HEK293 (cell line): Measurements from ENCODE around the gene KATNA1.

ENCODE experiments used
- EGR2 ChIP-seq: fragments of 450-650 bp; formaldehyde crosslinking; IDR thresholded peaks from 2 replicates; pipeline ENCODE4 v1.5.1; 2016; ENCODE audit warnings: low read depth, missing biosample characterization, missing genetic modification characterization
- KLF1 ChIP-seq: fragments of 450-650 bp; formaldehyde crosslinking; IDR thresholded peaks from 2 replicates; pipeline ENCODE4 v1.5.1; 2016; ENCODE audit warnings: missing biosample characterization, missing genetic modification characterization
- SCRT1 ChIP-seq: fragments of 450-650 bp; formaldehyde crosslinking; IDR thresholded peaks from 2 replicates; pipeline ENCODE4 v1.5.1; 2016; ENCODE audit warnings: missing biosample characterization, missing genetic modification characterization, borderline replicate concordance
- TCF7L2 ChIP-seq: IDR thresholded peaks from 2 replicates; pipeline ENCODE4 v1.6.1; 2011; ENCODE audit warnings: low read depth, mild to moderate bottlenecking, inconsistent platforms, low read length, moderate library complexity, borderline replicate concordance
- ZBTB48 ChIP-seq: fragments of 450-650 bp; formaldehyde crosslinking; IDR thresholded peaks from 2 replicates; pipeline ENCODE4 v1.5.1; 2016; ENCODE audit warnings: missing biosample characterization, missing genetic modification characterization
- ZFP69B ChIP-seq: fragments of 450-650 bp; formaldehyde crosslinking; IDR thresholded peaks from 2 replicates; pipeline ENCODE4 v1.5.1; 2016; ENCODE audit warnings: missing biosample characterization, missing genetic modification characterization
- ZNF112 ChIP-seq: fragments of 450-650 bp; formaldehyde crosslinking; IDR thresholded peaks from 2 replicates; pipeline ENCODE4 v1.5.0; 2017; ENCODE audit warnings: missing biosample characterization, missing genetic modification characterization
- ZNF114 ChIP-seq: fragments of 450-650 bp; formaldehyde crosslinking; IDR thresholded peaks from 2 replicates; pipeline ENCODE4 v1.5.0; 2017; ENCODE audit warnings: missing biosample characterization, missing genetic modification characterization
- ZNF133 ChIP-seq: fragments of 450-650 bp; formaldehyde crosslinking; IDR thresholded peaks from 2 replicates; pipeline ENCODE4 v1.5.1; 2016; ENCODE audit warnings: missing biosample characterization, missing genetic modification characterization
- ZNF146 ChIP-seq: fragments of 450-650 bp; formaldehyde crosslinking; IDR thresholded peaks from 2 replicates; pipeline ENCODE4 v1.5.1; 2016; ENCODE audit warnings: missing biosample characterization, missing genetic modification characterization
- ZNF211 ChIP-seq: fragments of 450-650 bp; formaldehyde crosslinking; IDR thresholded peaks from 2 replicates; pipeline ENCODE4 v1.5.1; 2016; ENCODE audit warnings: low read depth, missing biosample characterization, missing genetic modification characterization
- ZNF24 ChIP-seq: fragments of 450-650 bp; formaldehyde crosslinking; IDR thresholded peaks from 2 replicates; pipeline ENCODE4 v1.5.1; 2016; ENCODE audit warnings: missing biosample characterization, missing genetic modification characterization
- ZNF274 ChIP-seq, 2 experiments: fragments of 200-500 bp in 1 of 2; fragments of 450-650 bp in 1 of 2; sonication (Bioruptor generic) in 1 of 2; formaldehyde crosslinking in 1 of 2; IDR thresholded peaks; 2 replicates each; pipeline versions ENCODE4 v1.5.1 to v1.6.1; 2014 to 2016; ENCODE audit warnings: borderline replicate concordance in 1 of 2, inconsistent platforms in 1 of 2, low read length in 1 of 2, missing biosample characterization in 1 of 2, missing genetic modification characterization in 1 of 2
- ZNF292 ChIP-seq: fragments of 450-650 bp; formaldehyde crosslinking; IDR thresholded peaks from 2 replicates; pipeline ENCODE4 v1.5.1; 2016; ENCODE audit warnings: low read depth, missing biosample characterization, missing genetic modification characterization, borderline replicate concordance
- ZNF311 ChIP-seq: fragments of 450-650 bp; formaldehyde crosslinking; IDR thresholded peaks from 2 replicates; pipeline ENCODE4 v1.5.1; 2017; ENCODE audit warnings: missing biosample characterization, missing genetic modification characterization, borderline replicate concordance
- ZNF404 ChIP-seq: fragments of 450-650 bp; formaldehyde crosslinking; IDR thresholded peaks from 2 replicates; pipeline ENCODE4 v1.5.1; 2017; ENCODE audit warnings: missing biosample characterization, missing genetic modification characterization
- ZNF521 ChIP-seq: fragments of 450-650 bp; formaldehyde crosslinking; IDR thresholded peaks from 2 replicates; pipeline ENCODE4 v1.5.1; 2017; ENCODE audit warnings: missing biosample characterization, mild to moderate bottlenecking, missing genetic modification characterization
- ZNF558 ChIP-seq: fragments of 450-650 bp; formaldehyde crosslinking; IDR thresholded peaks from 2 replicates; pipeline ENCODE4 v1.5.1; 2016; ENCODE audit warnings: missing biosample characterization, missing genetic modification characterization
- ZNF571 ChIP-seq: fragments of 450-650 bp; formaldehyde crosslinking; IDR thresholded peaks from 2 replicates; pipeline ENCODE4 v1.5.0; 2017; ENCODE audit warnings: missing biosample characterization, missing genetic modification characterization
- ZNF621 ChIP-seq: fragments of 450-650 bp; formaldehyde crosslinking; IDR thresholded peaks from 2 replicates; pipeline ENCODE4 v1.5.1; 2017; ENCODE audit warnings: missing biosample characterization, missing genetic modification characterization
- ZNF701 ChIP-seq: fragments of 450-650 bp; formaldehyde crosslinking; IDR thresholded peaks from 2 replicates; pipeline ENCODE4 v1.5.1; 2016; ENCODE audit warnings: missing biosample characterization, missing genetic modification characterization
- TF ChIP-seq, protein P1 (sequence below): fragments of 450-650 bp; formaldehyde crosslinking; IDR thresholded peaks from 2 replicates; pipeline ENCODE4 v1.5.1; 2016; ENCODE audit warnings: missing biosample characterization, missing genetic modification characterization, borderline replicate concordance
- TF ChIP-seq, protein P2 (sequence below): fragments of 450-650 bp; formaldehyde crosslinking; IDR thresholded peaks from 2 replicates; pipeline ENCODE4 v1.5.1; 2016; ENCODE audit warnings: missing biosample characterization, missing genetic modification characterization
- TF ChIP-seq, protein P3 (sequence below): fragments of 450-650 bp; formaldehyde crosslinking; IDR thresholded peaks from 2 replicates; pipeline ENCODE4 v1.5.1; 2016; ENCODE audit warnings: missing biosample characterization, missing genetic modification characterization
- TF ChIP-seq, protein P4 (sequence below): IDR thresholded peaks from 2 replicates; pipeline ENCODE4 v1.6.1; 2011; ENCODE audit warnings: mild to moderate bottlenecking, low read depth, low read length, borderline replicate concordance
- TF ChIP-seq, protein P5 (sequence below): fragments of 450-650 bp; formaldehyde crosslinking; IDR thresholded peaks from 2 replicates; pipeline ENCODE4 v1.5.1; 2016; ENCODE audit warnings: missing biosample characterization, missing genetic modification characterization
- TF ChIP-seq, protein P6 (sequence below): fragments of 450-650 bp; formaldehyde crosslinking; IDR thresholded peaks from 2 replicates; pipeline ENCODE4 v1.5.1; 2017; ENCODE audit warnings: missing biosample characterization, missing genetic modification characterization

Gene KATNA1

DNA sequence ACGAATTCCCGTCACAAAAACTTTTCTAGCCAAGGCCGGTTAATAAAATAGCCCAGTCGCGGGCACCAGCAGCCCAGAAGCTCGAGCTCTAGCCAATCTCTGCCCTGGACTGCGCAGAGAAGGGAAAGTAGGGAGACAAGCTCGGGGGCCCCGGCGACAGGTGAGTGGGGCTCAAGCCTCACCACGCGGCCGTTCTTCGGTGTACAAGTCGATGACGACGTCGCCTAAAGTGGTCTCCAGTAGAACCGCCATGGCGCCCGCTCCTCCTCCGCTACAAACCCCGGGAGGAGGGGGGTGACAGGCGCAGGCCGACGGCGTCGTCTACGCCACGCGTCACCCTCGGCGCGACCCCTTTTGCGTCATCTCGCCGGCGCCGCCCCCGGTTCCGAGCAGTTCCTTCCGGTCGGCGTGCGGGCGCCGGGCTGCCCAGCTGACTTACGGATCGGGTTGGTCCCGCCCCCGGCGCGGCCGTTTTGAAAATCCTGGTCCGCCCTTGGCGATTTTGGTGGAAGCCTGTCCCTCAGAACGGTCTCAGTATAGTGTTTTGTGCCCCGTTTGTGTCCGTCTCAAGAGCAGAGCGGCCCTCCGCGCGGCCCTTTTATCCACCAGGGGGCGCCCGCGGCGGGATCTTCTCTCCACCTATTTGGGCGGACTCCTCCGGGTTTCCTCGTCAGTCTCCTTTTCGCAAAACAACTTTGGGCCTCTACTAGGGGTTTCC lies 102.6 kb downstream of the KATNA1 start, which contains the start of gene PPIL4 (continued):
- TF ChIP-seq TCF7L2 (no peak), ZNF24 (tag by site-specific recombination) (peak; percentile 74), ZNF404 (tag by site-specific recombination) (no peak), ZNF274 (IDR thresholded peaks at IDR 0.05; ENCODE audit: low read length) (no peak), ZNF274 (tag by site-specific recombination; IDR thresholded peaks at IDR 0.05; ENCODE audit: borderline replicate concordance) (no peak), ZNF311 (no peak), ZNF133 (tag by site-specific recombination) (no peak), SCRT1 (tag by site-specific recombination) (no peak), ZNF114 (tag by site-specific recombination) (no peak), ZBTB48 (tag by site-specific recombination) (no peak), ZNF621 (no peak), ZNF211 (no peak), ZFP69B (tag by site-specific recombination) (peak; percentile 39; the same call in 1 of the 2 replicates), KLF1 (peak; percentile 48), ZNF558 (tag by site-specific recombination) (no peak), ZNF521 (tag by site-specific recombination) (no peak), ZNF701 (tag by site-specific recombination) (no peak), ZNF292 (tag by site-specific recombination) (no peak), ZNF571 (tag by site-specific recombination) (no peak), ZNF146 (tag by site-specific recombination) (no peak), EGR2 (tag by site-specific recombination) (peak; percentile 52), ZNF112 (no peak)
- TF ChIP-seq, protein P1, sequence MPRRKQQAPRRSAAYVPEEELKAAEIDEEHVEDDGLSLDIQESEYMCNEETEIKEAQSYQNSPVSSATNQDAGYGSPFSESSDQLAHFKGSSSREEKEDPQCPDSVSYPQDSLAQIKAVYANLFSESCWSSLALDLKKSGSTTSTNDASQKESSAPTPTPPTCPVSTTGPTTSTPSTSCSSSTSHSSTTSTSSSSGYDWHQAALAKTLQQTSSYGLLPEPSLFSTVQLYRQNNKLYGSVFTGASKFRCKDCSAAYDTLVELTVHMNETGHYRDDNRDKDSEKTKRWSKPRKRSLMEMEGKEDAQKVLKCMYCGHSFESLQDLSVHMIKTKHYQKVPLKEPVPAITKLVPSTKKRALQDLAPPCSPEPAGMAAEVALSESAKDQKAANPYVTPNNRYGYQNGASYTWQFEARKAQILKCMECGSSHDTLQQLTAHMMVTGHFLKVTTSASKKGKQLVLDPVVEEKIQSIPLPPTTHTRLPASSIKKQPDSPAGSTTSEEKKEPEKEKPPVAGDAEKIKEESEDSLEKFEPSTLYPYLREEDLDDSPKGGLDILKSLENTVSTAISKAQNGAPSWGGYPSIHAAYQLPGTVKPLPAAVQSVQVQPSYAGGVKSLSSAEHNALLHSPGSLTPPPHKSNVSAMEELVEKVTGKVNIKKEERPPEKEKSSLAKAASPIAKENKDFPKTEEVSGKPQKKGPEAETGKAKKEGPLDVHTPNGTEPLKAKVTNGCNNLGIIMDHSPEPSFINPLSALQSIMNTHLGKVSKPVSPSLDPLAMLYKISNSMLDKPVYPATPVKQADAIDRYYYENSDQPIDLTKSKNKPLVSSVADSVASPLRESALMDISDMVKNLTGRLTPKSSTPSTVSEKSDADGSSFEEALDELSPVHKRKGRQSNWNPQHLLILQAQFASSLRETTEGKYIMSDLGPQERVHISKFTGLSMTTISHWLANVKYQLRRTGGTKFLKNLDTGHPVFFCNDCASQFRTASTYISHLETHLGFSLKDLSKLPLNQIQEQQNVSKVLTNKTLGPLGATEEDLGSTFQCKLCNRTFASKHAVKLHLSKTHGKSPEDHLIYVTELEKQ (tag by site-specific recombination), result no peak
- TF ChIP-seq, protein P2, sequence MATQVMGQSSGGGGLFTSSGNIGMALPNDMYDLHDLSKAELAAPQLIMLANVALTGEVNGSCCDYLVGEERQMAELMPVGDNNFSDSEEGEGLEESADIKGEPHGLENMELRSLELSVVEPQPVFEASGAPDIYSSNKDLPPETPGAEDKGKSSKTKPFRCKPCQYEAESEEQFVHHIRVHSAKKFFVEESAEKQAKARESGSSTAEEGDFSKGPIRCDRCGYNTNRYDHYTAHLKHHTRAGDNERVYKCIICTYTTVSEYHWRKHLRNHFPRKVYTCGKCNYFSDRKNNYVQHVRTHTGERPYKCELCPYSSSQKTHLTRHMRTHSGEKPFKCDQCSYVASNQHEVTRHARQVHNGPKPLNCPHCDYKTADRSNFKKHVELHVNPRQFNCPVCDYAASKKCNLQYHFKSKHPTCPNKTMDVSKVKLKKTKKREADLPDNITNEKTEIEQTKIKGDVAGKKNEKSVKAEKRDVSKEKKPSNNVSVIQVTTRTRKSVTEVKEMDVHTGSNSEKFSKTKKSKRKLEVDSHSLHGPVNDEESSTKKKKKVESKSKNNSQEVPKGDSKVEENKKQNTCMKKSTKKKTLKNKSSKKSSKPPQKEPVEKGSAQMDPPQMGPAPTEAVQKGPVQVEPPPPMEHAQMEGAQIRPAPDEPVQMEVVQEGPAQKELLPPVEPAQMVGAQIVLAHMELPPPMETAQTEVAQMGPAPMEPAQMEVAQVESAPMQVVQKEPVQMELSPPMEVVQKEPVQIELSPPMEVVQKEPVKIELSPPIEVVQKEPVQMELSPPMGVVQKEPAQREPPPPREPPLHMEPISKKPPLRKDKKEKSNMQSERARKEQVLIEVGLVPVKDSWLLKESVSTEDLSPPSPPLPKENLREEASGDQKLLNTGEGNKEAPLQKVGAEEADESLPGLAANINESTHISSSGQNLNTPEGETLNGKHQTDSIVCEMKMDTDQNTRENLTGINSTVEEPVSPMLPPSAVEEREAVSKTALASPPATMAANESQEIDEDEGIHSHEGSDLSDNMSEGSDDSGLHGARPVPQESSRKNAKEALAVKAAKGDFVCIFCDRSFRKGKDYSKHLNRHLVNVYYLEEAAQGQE, result peak; percentile 30; the same call in 1 of the 2 replicates
- TF ChIP-seq, protein P3, sequence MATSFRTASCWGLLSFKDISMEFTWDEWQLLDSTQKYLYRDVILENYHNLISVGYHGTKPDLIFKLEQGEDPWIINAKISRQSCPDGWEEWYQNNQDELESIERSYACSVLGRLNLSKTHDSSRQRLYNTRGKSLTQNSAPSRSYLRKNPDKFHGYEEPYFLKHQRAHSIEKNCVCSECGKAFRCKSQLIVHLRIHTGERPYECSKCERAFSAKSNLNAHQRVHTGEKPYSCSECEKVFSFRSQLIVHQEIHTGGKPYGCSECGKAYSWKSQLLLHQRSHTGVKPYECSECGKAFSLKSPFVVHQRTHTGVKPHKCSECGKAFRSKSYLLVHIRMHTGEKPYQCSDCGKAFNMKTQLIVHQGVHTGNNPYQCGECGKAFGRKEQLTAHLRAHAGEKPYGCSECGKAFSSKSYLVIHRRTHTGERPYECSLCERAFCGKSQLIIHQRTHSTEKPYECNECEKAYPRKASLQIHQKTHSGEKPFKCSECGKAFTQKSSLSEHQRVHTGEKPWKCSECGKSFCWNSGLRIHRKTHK, result no peak
- TF ChIP-seq, protein P4, sequence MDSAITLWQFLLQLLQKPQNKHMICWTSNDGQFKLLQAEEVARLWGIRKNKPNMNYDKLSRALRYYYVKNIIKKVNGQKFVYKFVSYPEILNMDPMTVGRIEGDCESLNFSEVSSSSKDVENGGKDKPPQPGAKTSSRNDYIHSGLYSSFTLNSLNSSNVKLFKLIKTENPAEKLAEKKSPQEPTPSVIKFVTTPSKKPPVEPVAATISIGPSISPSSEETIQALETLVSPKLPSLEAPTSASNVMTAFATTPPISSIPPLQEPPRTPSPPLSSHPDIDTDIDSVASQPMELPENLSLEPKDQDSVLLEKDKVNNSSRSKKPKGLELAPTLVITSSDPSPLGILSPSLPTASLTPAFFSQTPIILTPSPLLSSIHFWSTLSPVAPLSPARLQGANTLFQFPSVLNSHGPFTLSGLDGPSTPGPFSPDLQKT, result peak; percentile 83; the same call in 1 of the 2 replicates
- TF ChIP-seq, protein P5, sequence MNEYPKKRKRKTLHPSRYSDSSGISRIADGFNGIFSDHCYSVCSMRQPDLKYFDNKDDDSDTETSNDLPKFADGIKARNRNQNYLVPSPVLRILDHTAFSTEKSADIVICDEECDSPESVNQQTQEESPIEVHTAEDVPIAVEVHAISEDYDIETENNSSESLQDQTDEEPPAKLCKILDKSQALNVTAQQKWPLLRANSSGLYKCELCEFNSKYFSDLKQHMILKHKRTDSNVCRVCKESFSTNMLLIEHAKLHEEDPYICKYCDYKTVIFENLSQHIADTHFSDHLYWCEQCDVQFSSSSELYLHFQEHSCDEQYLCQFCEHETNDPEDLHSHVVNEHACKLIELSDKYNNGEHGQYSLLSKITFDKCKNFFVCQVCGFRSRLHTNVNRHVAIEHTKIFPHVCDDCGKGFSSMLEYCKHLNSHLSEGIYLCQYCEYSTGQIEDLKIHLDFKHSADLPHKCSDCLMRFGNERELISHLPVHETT (tag by site-specific recombination), result peak; percentile 61; the same call in 1 of the 2 replicates
- TF ChIP-seq, protein P6, sequence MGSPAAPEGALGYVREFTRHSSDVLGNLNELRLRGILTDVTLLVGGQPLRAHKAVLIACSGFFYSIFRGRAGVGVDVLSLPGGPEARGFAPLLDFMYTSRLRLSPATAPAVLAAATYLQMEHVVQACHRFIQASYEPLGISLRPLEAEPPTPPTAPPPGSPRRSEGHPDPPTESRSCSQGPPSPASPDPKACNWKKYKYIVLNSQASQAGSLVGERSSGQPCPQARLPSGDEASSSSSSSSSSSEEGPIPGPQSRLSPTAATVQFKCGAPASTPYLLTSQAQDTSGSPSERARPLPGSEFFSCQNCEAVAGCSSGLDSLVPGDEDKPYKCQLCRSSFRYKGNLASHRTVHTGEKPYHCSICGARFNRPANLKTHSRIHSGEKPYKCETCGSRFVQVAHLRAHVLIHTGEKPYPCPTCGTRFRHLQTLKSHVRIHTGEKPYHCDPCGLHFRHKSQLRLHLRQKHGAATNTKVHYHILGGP (tag by site-specific recombination), result no peak
